Fibroblast of pulmonary artery (primary cell): ENCODE data around the gene DCD.

Source experiments
- DNase-seq: peaks from one replicate; pipeline ENCODE4 v3.0.0-alpha.2; 2010; ENCODE audit warnings: low read depth
- H3K4me3 ChIP-seq: replicated peaks from 2 replicates; pipeline ENCODE4 v1.5.1; 2011; ENCODE audit warnings: low read depth, mild to moderate bottlenecking, control low read depth, low read length, moderate library complexity
- CTCF ChIP-seq: IDR thresholded peaks from 2 replicates; pipeline ENCODE4 v1.5.1; 2011; ENCODE audit warnings: mild to moderate bottlenecking, control low read depth, low read length, inconsistent platforms; ENCODE audit errors: missing control alignments

Gene DCD

GRCh38 chr12:54663603-54664002 is 15.4 kb upstream of the DCD start:
- no peak for DNase-seq
- no peak overlapping the region for H3K4me3 ChIP-seq
- TF ChIP-seq CTCF: no peak

- no peak for DNase-seq
- H3K4me3 ChIP-seq: no peak overlapping the region
- TF ChIP-seq CTCF: no peak
Measured at GRCh38 chr12:54662026-54662425, 13.9 kb upstream of the DCD start.

GRCh38 chr12:54661048-54661447 is 12.9 kb upstream of the DCD start:
- no peak overlapping the region for H3K4me3 ChIP-seq
- TF ChIP-seq CTCF: no peak
- no peak for DNase-seq

GRCh38 chr12:54660320-54660962 is 12.3 kb upstream of the DCD start:
- no peak for TF ChIP-seq CTCF
- DNase-seq: no peak

GRCh38 chr12:54658306-54659264 is 10.4 kb upstream of the DCD start:
- TF ChIP-seq CTCF: peak; percentile 53
- no peak overlapping the region for H3K4me3 ChIP-seq
- peak; percentile 39 for DNase-seq

More at GRCh38 chr12:54660320-54660962, 12.3 kb upstream of the DCD start:
- H3K4me3 ChIP-seq: no peak overlapping the region

- no peak for DNase-seq
- H3K4me3 ChIP-seq: no peak overlapping the region
- TF ChIP-seq CTCF: no peak
Measured at GRCh38 chr12:54657105-54657607, 9.0 kb upstream of the DCD start.
